Kidney epithelial cell (primary cell): Measurements from ENCODE around the gene SLC41A3. TPM values are rescaled to one million over a fixed set of nuclear protein-coding genes. Genes with fewer than 3 reads are reported as not detected.

ENCODE experiments used
- DNase-seq: peaks from one replicate; pipeline ENCODE4 v3.0.0-alpha.2; 2010; ENCODE audit warnings: low read depth
- H3K27me3 ChIP-seq: 2 replicates; pipeline ENCODE4 v1.6.0; 2011; ENCODE audit warnings: low read length; ENCODE audit not compliant: control insufficient read depth, insufficient read depth
- H3K36me3 ChIP-seq: 2 replicates; pipeline ENCODE4 v1.5.1; 2011; ENCODE audit warnings: low read length; ENCODE audit not compliant: control insufficient read depth, insufficient read depth
- H3K4me3 ChIP-seq: 2 replicates; pipeline ENCODE4 v1.5.1; 2011; ENCODE audit warnings: low read depth, mild to moderate bottlenecking, control low read depth, low read length
- CTCF ChIP-seq: IDR thresholded peaks from 2 replicates; pipeline ENCODE4 v1.5.1; 2011; ENCODE audit warnings: mild to moderate bottlenecking, moderate library complexity, low read length, control low read depth, inconsistent platforms; ENCODE audit not compliant: insufficient read depth, poor library complexity, severe bottlenecking
- total RNA-seq: library from RNA; depleted of rRNA; stranded (reverse); fragments of >200 nt; gene quantifications from 2 replicates; pipeline ENCODE4 v1.2.3, GENCODE V29; 2015

Gene SLC41A3
- total RNA-seq, 1 donor from 2014 or later = 74.9 TPM

- peaks cover 3% of the 10 kb centered on the region for H3K27me3 ChIP-seq
- TF ChIP-seq CTCF = no peak
- no peak overlapping the region for H3K4me3 ChIP-seq
- no peaks in the 10 kb centered on the region for H3K36me3 ChIP-seq
- no peak for DNase-seq
Measured at GRCh38 chr3:126124148-126124868, 40.4 kb upstream of the SLC41A3 start.

- H3K36me3 ChIP-seq = no peaks in the 10 kb centered on the region
- H3K4me3 ChIP-seq = no peak overlapping the region
- no peak for TF ChIP-seq CTCF
- H3K27me3 ChIP-seq = no peaks in the 10 kb centered on the region
- DNase-seq = no peak
Measured at GRCh38 chr3:126121632-126122031, 37.7 kb upstream of the SLC41A3 start.

GRCh38 chr3:126121074-126121473, 37.1 kb upstream of the SLC41A3 start:
- no peak for DNase-seq
- Histone ChIP-seq H3K36me3 (no peaks in the 10 kb centered on the region), H3K27me3 (no peaks in the 10 kb centered on the region), H3K4me3 (no peak overlapping the region)
- no peak for TF ChIP-seq CTCF

GRCh38 chr3:126119976-126120375, 36.1 kb upstream of the SLC41A3 start:
- no peak for DNase-seq
- no peak for TF ChIP-seq CTCF
- no peaks in the 10 kb centered on the region for H3K27me3 ChIP-seq
- H3K4me3 ChIP-seq = no peak overlapping the region
- no peaks in the 10 kb centered on the region for H3K36me3 ChIP-seq

GRCh38 chr3:126119008-126119675, 35.2 kb upstream of the SLC41A3 start:
- Histone ChIP-seq H3K36me3 (no peaks in the 10 kb centered on the region), H3K4me3 (no peak overlapping the region), H3K27me3 (no peaks in the 10 kb centered on the region)
- no peak for TF ChIP-seq CTCF
- no peak for DNase-seq
